ENCODE results near the gene NT5DC2. TPM values are rescaled to one million over a fixed set of nuclear protein-coding genes. Genes with fewer than 3 reads are reported as not detected.

Gene NT5DC2
- polyA plus RNA-seq, 1 experiment: 186 TPM

- Histone ChIP-seq H3K36me3 (ENCODE audit: control insufficient read depth, insufficient read depth, low read length) (no peaks in the 10 kb centered on the region), H3K4me3 (ENCODE audit: low read depth, low read length) (no peak overlapping the region), H3K27me3 (ENCODE audit: control insufficient read depth, insufficient read depth, low read length) (no peaks in the 10 kb centered on the region)
- no peak for TF ChIP-seq CTCF (IDR thresholded peaks at IDR 0.05; ENCODE audit: insufficient read depth, low read depth, low read length)
- POLR2A ChIA-PET: no interaction called here
- no peak for DNase-seq (ENCODE audit: low read depth)
- CTCF ChIA-PET: interaction anchor here (0.6 kb wide), 1 partner anchor 113 kb away, joined by 4 read pairs; no protein-coding TSS in a partner anchor
These were observed 11.3 kb upstream of the NT5DC2 start for GRCh38 chr3:52544937-52545336.

- no peak for TF ChIP-seq CTCF (IDR thresholded peaks at IDR 0.05; ENCODE audit: insufficient read depth, low read depth, low read length)
- CTCF ChIA-PET: no interaction called here
- no peak for DNase-seq (ENCODE audit: low read depth)
- Histone ChIP-seq H3K4me3 (ENCODE audit: low read depth, low read length) (no peak overlapping the region), H3K27me3 (ENCODE audit: control insufficient read depth, insufficient read depth, low read length) (no peaks in the 10 kb centered on the region), H3K36me3 (ENCODE audit: control insufficient read depth, insufficient read depth, low read length) (no peaks in the 10 kb centered on the region)
- POLR2A ChIA-PET: no interaction called here
These were observed 7.4 kb upstream of the NT5DC2 start for GRCh38 chr3:52541050-52541449.

GRCh38 chr3:52539010-52539653 is 5.5 kb upstream of the NT5DC2 start:
- no peak for TF ChIP-seq CTCF (IDR thresholded peaks at IDR 0.05; ENCODE audit: insufficient read depth, low read depth, low read length)
- H3K4me3 ChIP-seq (ENCODE audit: low read depth, low read length): no peak overlapping the region
- ChIA-PET CTCF (interaction anchor here (0.7 kb wide), 1 partner anchor 12 kb away, joined by 3 read pairs; no protein-coding TSS in a partner anchor), POLR2A (no interaction called here)
- no peaks in the 10 kb centered on the region for H3K27me3 ChIP-seq (ENCODE audit: control insufficient read depth, insufficient read depth, low read length)
- no peaks in the 10 kb centered on the region for H3K36me3 ChIP-seq (ENCODE audit: control insufficient read depth, insufficient read depth, low read length)
- no peak for DNase-seq (ENCODE audit: low read depth)

- POLR2A ChIA-PET: no interaction called here
- TF ChIP-seq CTCF (IDR thresholded peaks at IDR 0.05; ENCODE audit: insufficient read depth, low read depth, low read length): no peak
- no peaks in the 10 kb centered on the region for H3K27me3 ChIP-seq (ENCODE audit: control insufficient read depth, insufficient read depth, low read length)
- DNase-seq (ENCODE audit: low read depth): no peak
- peak overlapping the region; percentile 78 for H3K4me3 ChIP-seq (ENCODE audit: low read depth, low read length)
- CTCF ChIA-PET: interaction anchor here (0.6 kb wide), 1 partner anchor 58 kb away, joined by 3 read pairs; no protein-coding TSS in a partner anchor
- H3K36me3 ChIP-seq (ENCODE audit: control insufficient read depth, insufficient read depth, low read length): no peaks in the 10 kb centered on the region
These were observed 4.2 kb upstream of the NT5DC2 start for GRCh38 chr3:52537726-52538421.

GRCh38 chr3:52537165-52537620 is 3.5 kb upstream of the NT5DC2 start:
- Histone ChIP-seq H3K4me3 (ENCODE audit: low read depth, low read length) (peak overlapping the region; percentile 78), H3K36me3 (ENCODE audit: control insufficient read depth, insufficient read depth, low read length) (no peaks in the 10 kb centered on the region), H3K27me3 (ENCODE audit: control insufficient read depth, insufficient read depth, low read length) (no peaks in the 10 kb centered on the region)
- ChIA-PET CTCF (interaction anchor here (0.6 kb wide), 1 partner anchor 57 kb away, joined by 3 read pairs; no protein-coding TSS in a partner anchor), POLR2A (no interaction called here)
- no peak for DNase-seq (ENCODE audit: low read depth)
- no peak for TF ChIP-seq CTCF (IDR thresholded peaks at IDR 0.05; ENCODE audit: insufficient read depth, low read depth, low read length)

Data from BJ (cell line).